GM18526 (cell line): ENCODE measurements around the gene KRT81.

ENCODE experiments used
- POLR2A ChIP-seq: IDR thresholded peaks from 3 replicates; pipeline ENCODE4 v1.6.1; 2011; ENCODE audit not compliant: insufficient read length; ENCODE audit errors: extremely low read depth

Gene KRT81

DNA sequence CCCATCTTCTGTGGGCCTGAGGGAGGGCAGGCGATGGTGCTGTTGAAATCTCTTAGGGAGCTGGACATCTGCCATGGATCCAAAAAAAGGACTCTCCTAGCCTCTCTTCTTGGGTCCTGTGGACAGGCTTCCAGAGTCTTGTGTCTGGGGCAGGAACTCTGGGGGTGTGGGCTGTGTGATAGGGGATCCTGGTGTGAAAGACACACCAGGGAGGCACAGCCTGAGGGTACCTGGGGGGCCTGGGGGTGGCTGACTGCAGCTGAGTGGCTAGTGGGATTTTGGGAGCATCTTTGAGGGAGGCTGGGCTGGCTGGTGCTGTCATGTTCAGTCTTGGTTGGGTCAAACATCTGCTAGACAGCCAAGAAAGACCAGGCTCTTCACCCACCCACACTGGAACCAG lies 31.7 kb upstream of the KRT81 start:
- TF ChIP-seq POLR2A: no peak

DNA sequence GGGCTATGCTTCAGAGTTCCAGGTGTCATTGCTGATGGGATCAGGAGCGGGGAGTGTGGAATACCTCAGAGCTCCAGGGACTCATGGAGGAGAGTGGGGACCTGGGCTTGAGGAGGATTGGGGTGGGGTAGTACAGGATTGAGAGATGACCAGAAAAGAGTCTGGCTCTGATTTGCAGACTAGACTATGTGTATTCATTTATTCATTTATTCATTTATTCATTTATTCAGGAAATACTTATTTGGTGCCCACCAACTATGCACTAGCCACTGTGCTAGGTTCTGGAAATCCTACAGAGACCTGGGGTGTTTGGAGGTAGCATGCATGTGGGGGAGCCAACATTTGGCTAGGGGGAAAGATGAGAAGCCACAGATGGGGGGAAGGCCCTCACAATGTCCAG lies 30.7 kb upstream of the KRT81 start:
- TF ChIP-seq POLR2A: no peak

DNA sequence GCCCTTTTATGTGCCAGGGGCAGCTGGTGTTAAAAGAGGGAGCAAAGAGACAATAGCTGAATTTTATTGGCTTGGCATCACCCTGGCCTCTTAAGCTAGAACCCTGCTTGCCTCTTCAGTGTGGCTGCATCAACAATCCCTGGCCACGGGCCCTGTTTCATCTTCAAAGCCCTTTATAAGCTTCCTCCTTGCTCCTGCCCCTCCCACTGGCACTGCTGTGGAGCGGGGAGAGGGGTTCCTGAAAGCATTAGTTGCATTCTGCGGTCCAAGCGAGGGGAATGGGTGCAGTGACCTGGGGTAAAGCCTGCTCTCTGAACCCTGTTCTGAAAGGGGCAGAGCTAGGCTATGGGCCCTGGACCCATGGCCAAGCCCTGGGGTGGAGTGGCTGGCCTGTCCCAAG lies 30.1 kb upstream of the KRT81 start:
- TF ChIP-seq POLR2A: no peak

DNA sequence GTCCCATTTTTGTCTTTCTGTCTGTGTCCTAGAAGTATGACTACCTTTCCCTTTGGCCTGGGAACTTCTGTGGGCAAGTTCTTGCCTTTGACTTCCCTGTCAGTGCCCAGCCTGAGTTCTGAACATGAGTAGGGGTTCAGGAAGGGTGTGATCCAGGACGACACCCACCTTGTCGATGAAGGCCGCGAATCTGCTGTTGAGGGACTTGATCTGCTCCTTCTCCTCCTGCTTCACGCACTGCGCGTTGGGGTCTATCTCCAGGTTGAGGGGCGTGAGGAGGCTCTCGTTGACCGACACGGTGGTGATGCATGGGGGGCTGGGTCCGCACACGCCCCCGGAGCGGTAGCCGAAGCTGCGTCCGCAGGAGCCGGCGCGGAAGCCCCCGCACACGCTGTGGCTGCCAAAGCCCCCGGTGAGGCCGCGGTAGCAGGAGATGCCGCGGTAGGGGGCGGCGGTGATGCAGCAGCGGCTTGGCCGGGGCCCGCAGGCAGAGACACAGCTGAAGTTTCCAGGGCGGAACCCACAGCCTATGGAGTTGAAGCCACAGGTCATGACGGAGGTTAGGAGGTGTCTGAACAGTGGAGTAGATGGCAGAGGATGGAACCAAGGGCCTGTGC lies 29.6 kb upstream of the KRT81 start, which contains the start of gene KRT83:
Gene KRT83 (minus strand): TSS at position 615 of the 617 bp plus-strand sequence. CDS start 63 bp downstream, at position 552.
- TF ChIP-seq POLR2A: no peak

DNA sequence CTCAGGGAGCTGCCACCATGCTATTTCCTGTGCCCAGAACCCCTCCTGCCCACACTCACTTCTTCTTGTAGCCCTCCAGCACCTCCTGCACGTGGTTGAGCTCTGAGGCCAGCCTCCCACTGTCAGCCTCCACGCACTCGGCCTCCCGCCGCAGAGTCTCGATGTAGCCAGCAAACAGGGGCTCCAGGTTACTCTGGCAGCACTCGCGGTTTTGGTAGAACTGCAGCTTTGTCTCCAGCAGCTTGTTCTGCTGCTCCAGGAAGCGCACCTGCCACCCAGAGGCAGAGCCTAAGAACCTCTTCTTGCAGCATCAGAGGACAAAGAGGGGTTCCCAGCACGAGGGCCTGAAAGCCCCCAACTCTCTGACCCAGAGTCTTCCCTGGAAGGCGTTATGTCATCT lies 27.8 kb upstream of the KRT81 start:
- TF ChIP-seq POLR2A: no peak

DNA sequence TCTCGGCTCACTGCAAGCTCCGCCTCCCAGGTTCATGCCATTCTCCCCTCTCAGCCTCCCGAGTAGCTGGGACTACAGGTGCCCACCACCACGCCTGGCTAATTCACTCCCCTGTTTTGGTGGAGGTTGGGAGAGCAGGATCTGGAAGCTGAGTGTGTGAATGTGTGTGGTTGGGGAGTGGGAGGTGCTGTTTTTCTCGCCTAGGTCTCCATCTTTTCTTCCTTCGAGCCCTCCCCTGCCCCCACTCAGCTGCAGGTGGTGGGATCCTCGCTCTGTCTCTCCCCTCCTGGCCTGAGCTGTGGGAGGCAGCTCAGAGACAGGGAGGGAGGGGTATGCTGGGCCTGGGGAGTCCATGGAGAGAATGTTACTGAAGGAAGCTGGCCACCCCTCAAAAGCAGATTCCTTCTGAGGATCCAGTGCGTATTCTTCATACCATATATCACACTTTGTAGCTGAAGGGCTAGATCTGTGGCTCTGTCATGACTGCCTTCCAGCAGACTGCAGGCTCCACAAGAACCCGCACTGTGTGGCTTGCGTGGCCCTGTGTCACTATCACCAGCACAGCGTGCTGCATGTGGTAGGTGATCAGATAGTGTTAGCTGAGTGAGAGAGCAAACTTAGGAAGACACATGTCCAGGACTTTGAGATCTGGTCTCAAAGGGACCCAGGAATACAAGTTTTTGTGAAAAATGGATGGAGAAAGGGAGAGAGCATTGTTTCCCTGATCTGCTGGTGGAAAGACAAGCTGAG lies 27.1 kb upstream of the KRT81 start:
- no peak for TF ChIP-seq POLR2A

DNA sequence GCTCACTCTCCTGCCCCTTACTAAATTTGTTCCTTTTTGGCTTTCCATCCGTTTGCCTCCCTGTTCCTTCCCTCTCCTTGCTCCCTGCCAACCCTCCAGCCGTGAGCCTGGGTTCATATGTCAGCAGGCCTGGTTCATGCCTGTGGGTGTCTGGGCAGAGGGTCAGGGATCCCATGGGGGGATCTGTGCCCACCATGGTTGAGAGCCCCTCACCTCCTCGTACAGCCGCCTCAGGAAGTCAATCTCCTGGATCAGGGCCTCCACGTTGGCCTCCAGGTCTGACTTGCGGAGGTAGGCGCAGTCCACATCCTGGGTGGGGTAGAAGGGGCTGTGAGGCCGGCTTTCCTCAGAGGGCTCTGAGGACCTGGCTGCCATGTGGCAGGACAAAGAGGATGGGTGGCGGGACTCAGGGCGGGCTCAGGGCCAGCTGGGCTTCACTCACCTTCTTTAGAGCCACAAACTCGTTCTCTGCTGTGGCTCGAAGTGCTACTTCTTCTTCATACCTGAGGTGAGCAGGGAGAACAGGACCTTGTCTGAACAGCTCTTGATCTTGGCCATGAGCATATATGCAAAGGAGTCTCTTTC lies 26.2 kb upstream of the KRT81 start:
- TF ChIP-seq POLR2A: no peak

DNA sequence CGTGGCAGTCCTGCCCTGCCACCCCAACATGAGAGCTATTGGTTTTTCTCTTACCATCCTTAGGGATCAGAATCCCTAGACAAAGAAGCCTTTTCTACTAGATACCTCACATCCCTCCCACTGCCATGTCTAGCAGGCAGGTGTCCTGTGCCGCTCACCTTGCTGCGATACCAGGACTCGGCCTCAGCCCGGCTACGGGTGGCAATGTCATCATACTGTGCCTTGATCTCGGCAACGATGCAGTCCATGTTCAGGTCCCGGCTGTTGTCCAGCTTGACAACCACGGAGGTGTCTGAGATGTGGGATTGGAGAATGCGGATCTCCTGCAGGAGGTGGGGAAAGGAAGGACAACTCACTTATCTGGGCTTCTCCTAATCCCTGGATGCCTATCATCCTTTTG lies 25.4 kb upstream of the KRT81 start:
- no peak for TF ChIP-seq POLR2A

DNA sequence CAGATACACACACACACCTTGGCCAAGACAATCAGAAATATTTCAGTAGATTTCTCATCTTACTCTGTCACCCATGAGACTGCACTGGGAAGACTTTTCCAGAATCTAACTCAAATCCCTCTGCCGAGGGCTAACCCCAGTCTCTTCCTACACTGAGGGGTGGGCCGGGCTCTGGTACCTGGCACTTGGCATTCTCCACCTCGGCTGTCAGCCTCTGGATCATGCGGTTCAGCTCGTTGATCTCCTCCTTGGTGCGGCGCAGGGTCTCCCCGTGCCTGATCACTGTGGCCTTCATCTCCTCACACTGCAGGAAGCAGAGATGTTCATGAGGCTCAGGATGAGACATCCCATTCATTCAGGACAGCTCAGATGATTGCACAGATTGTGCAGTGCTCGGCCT lies 25.0 kb upstream of the KRT81 start:
- no peak for TF ChIP-seq POLR2A

DNA sequence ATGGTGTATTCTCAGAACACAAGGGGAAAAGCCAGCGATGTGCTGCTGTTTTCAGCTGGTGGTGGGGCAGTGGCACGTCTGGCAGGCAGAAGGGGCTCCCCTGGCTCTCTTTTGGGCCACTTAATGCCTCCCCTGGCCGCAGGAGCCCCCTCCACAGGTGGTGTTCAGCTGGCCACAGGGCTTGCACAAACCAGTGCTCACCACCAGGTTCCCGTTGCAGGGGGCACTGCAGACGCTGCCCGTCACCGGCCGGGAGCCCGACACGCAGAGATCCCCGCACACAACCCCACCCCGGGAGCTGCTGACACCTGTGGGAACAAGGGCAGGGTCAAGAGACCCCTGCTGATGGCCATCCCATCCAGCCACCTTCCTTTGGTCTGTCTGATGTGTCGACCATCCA lies 23.2 kb upstream of the KRT81 start:
- TF ChIP-seq POLR2A: no peak

DNA sequence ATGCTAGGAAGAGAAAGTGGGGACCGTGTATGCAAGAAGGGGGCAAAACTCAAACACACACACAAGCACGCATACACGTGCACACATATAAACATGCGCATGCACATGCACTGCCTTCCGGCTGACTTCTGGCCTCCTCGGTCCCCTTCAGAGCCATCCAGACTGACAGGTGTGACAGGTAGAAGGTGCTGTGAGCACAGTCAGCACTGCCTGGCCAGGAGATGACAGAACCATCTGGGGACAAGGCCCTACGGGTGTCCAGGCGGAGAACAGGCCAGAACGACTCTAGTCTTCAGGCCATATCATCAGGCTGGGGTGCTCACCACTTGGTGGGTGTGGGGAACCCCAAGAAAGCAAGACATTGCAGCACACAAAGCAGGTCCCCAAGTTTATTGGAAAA lies 22.6 kb upstream of the KRT81 start:
- TF ChIP-seq POLR2A: no peak

DNA sequence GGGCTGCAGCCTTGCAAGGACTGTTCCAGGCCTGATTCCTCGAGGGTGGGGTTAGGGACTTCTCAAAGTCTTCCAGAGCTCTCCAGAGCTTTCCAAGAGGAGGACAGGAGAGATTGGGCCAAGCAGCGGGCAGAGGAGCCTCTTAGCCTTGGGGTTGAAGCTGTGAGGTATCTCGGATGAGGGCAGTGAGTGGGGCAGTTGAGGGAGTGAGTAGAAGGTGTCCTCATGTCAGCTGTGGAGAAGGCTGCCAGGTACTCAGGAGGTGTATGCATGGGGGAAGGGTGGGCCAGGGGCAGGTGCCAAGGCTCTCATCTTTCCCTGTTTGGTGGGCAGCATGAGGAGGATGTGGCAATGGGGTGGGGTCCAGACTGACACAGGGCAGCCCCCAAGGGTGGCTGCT lies 22.1 kb upstream of the KRT81 start:
- TF ChIP-seq POLR2A: no peak

DNA sequence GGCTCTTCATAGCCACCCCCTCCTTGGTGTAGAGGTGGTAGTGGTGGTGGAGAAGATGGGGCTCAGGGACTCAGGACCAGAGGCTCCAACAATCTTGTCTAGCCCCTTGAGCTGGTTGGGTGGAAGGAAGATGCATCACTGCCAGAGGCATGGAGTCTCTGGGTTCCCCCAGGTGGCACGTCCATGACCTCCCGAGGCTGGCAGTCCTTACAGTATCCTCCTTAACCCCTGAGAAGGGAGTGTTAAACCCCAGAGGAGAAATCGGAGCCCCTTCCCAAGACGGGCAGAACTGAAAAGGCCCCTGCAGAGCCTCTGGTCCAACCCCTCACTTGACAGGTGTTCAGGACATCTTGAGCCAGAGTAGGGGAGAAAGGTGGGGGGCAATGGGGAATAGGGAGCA lies 20.8 kb upstream of the KRT81 start:
- no peak for TF ChIP-seq POLR2A

DNA sequence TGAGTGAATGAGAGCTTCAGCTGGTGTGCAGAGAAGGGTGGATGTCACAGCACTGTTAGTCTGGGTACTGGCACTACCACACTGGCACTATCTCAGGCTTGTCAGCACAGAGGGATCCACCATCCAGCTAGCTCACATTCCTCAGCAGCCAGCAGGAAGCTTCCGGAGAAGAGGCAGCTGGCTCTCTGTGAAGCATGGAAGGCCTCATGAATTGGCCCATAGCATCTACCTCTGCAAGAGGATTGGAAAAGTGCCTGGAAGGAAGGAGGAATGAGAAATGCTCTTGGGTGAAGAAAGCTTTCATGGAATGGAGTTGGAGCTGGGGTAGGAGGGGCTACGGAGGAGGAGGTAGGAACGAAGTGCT lies 19.9 kb upstream of the KRT81 start:
- no peak for TF ChIP-seq POLR2A

DNA sequence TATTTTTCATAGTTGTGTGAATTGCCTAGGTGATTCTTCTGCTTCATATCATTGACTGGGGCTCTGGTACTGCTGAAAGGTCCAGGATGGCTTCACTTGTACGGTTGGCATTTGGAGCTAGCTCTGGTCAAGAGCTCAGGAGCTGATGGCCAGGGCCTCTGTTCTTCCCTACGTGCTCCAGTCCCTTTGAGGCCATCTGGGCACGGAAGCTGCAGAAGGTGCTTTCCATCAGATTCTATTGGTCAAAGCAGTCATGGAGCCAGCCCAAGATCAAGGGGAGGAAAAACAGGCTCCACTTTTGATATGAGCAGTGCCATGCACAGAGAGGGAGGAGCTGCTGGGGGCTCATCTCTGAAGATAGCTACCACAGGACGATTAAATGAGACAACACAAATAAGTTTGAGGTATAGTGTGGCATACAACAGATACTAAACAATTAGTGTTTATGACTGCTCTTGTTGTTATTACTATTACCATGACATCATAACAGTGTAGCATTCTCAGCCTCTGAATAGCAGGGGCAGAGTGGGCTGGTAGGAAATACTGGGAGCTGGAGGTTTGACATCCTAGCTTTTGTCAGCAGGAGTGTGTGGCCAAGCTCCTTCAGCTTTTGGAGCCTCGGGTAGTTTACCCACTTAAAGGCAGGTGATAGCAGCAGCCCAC lies 19.4 kb upstream of the KRT81 start:
- no peak for TF ChIP-seq POLR2A

DNA sequence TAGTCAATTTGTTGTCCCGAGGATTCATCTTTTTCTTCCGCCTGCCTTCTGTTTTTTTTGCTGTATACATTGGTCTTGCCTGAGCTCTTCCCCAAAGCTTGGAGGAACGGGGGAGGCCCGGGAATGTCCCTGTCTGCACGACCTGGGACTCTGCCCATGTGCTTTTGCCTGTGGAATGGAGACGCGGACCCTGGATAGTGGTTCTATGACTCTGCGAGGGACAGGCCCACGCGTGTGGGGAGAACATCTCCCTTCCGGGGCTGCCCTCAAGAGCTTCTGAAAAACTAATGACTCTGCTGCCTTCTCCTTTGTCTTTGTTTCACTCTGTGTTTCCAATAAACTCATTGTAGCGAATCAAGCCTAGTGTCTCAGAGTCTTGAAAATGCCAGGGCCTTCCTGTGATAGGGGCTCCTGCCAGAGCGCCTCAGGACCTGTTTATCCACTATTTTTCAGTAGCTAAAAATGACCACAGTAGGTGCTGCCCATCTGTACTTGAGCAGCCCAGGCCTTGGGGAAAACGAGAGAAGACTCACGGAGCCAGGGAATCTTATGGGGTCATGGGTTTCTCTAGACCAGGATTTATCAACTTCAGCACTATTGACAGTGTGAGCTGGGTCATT lies 17.6 kb upstream of the KRT81 start:
- no peak for TF ChIP-seq POLR2A
